ENCODE measurements around the gene LTBP4. TPM values are rescaled to one million over a fixed set of nuclear protein-coding genes. Genes with fewer than 3 reads are reported as not detected.
A peak's percentile ranks its signal among the peaks of the same experiment; 100 is the strongest.

LTBP4 gene
- polyA plus RNA-seq, 12 donors: 146 to 328 (median 194) TPM; not detected in 1

DNA sequence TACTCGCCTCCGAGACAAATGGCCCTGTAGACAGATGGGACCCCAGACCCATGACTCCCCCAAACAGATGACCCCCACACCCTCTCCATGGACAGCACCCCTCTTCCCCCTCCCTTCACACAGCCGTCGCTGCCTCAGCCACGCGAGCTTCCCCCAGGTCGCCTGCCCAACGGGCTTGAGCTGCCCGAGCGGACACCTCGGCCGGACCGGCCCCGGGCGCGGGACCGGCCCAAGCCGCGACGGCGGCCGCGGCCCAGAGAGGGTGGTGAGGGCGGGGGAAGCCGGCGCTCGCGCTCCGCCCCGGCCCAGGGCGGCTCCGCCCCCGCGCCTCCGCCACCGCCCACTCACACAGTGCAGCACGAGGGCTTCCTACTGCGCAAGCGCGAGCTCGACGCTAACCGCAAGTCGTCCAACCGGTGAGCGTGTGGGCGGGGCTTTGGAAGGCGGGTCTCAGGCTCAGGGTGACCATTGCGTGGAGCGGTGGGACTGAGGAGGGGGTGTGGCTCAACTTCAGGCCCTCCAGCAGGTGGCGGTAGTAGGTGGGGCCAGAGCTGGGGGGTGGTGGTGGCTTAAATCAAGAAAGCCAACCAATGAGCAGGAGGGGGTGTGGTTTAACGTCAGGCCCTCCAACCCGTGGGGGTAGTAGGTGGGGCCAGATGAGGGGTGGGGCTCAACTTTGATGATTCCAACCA, 30.7 kb upstream of the LTBP4 start:
- peak; percentile 90 for DNase-seq

DNA sequence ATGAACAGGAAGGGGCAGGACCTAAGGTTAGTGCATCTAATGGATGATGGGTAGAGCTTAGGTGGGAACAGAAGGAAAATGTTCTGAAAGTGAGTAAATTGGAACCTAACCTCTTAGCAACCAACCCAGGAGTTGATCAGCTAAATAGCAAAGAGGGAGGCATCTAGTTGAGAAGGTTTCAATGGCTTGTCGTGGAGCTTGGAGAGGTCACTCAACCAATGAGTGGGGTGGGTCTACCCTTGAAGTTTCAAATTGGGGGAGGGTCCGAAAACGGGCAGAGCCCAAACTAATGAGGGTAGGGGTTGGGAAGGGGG, 30.2 kb upstream of the LTBP4 start:
- no peak for DNase-seq

DNA sequence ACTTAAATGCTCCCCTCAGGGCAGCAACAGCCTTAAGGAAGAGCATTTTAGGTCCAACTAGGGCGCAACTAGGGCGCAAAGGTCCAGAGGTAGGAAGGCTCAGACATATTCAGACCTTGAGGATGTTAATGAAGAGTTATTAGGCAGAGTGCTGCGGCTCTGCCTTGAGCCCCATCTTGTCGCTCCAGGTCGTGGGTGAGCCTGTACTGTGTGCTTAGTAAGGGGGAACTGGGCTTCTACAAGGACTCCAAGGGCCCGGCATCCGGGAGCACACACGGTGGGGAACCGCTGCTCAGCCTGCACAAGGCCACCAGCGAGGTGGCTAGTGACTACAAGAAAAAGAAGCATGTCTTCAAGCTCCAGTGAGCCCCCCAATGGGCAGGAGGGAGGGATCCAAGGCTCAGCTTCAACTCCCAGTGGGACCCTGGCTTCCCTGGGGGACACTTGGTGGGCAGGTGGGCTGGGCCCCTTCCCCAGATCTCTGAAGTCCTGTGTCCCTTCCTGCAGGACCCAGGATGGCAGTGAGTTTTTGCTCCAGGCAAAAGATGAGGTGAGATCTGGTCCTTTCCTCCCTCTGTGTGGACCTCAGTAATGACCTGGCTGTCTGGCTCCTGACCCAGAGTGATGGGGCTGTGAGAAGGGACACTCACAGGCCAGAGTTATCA, 29.2 kb upstream of the LTBP4 start:
- DNase-seq: no peak

DNA sequence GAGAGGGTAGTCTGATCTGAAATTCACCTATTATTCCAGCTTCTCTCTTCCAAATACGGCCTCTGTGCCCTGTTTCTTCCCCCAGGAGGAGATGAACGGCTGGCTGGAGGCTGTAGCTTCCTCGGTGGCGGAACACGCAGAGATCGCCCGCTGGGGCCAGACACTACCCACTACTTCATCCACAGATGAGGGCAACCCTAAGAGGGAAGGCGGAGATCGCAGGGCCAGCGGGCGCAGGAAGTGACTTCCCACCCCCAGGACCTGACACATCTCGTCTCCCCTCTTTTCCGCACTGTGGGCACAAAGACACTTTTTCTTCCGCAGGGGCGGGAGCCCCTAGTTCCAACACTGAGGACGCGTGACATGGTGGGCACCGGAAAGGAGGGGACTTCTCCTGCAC, 25.8 kb upstream of the LTBP4 start:
- DNase-seq: no peak

DNA sequence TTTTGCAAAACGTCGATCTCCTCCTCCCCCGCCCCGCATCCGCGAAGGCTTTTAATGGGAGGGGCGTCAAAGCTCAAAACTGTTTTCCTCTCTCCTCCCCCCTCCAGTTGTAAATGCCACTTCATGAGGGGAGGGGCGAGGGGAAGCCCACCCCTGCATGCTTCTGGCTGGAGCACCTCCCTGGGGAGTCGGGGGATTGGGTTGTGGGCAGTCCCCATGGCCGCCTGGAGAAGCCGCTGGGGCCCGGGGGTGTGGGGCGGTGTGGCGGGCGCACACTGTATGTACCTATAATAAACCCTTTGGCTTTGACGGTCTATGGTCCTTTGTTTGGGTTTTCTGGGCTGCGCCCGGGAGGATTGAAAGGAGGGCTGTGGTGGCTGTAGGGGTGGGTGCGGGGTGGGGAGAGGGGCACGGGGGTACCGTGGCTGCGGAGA, 25.0 kb upstream of the LTBP4 start:
- no peak for DNase-seq

DNA sequence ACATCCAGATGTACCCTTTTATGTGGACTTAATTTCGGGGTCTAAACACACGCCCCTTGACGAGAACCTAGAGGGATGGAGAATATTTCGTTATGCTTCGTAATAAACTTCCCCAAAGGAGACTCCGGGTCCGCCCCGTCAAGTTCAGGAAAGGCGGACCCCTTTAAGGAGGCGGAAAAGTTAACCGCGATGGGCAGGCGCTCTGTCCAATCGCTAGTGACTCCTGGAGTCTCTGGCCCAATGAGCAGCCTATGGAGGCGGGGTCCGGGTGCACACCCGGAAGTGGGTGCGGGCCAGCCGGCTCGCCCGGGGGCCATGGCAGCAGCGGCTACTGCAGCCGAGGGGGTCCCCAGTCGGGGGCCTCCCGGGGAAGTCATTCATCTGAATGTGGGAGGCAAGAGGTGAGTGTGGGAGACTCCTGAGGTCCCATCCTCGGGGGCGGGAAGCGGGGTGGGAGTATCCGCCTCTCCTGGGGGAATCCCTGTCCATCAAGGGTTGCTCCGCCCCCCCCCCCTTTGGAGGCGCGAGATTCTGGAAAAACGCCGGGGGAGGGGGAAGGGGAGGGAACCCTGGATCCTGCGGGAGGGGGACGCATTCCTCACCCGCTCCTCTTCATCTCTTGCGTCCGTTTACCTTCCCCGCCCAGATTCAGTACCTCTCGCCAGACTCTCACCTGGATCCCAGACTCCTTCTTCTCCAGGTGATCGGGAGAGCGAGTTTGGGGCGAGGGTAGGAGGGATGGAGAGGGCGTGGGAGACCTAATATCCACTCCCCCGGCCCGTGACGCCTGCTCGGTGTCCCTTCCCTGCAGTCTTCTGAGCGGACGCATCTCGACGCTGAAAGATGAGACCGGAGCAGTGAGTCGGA, 24.4 kb upstream of the LTBP4 start, which contains the start of gene SHKBP1:
Gene SHKBP1, plus strand, starts transcription at position 289 of the 867 bp plus-strand sequence. Its CDS starts 27 bp downstream, at position 316.
- DNase-seq: peak; percentile 97

DNA sequence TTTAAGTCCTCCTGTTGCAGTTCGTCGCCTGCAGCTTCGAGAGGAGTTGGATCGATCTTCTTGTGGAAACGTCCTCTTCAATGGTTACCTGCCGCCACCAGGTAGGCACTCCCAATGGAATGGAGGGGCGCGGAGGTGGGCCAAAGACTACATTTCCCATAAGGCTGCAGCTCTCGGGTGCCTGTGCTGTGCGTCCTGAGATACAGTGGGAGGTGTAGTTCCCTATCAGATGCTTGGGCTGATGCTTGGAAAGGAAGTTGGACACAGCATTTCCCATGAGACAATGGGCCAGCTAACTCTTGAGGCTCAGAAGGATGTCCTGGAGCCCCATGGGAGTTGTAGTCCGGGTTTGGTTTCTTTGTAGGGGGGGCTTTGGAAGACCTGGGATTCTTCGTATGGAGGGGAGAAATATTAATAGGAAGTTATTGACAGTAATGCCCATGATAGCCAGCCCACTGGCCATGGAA, 22.7 kb upstream of the LTBP4 start:
- no peak for DNase-seq

DNA sequence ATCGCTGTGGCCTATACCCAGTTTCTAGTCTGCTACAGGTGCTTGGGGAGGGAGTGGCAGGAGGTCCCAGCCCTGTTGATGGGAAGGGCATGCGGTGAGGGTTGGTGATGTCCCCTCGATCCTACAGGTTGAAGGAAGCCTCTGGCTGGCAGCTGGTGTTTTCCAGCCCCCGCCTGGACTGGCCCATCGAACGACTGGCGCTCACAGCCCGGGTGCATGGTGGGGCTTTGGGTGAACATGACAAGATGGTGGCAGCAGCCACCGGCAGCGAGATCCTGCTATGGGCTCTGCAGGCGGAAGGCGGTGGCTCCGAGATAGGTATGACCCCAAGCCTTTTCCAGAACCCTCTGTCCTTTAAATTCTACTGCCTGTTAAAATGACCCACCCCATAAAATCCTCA, 20.6 kb upstream of the LTBP4 start:
- no peak for DNase-seq

DNA sequence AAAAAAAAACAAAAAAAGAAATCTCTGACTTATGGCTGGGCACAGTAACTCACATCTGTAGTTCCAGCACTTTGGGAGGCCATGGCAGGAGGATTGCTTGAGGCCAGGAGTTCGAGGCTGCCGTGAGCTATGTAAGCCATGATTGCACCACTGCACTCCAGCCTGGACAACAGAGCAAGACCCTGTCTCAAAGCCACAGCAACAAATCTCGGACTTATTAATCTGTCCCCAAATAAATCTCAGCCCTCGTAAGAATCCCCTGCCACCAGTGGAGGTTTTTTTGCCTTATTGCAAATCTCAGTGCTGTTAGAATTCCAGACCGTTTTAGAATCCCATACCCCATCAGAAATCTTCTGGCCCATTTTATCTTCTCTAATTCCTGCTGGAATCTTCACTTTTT, 19.6 kb upstream of the LTBP4 start:
- DNase-seq: no peak

DNA sequence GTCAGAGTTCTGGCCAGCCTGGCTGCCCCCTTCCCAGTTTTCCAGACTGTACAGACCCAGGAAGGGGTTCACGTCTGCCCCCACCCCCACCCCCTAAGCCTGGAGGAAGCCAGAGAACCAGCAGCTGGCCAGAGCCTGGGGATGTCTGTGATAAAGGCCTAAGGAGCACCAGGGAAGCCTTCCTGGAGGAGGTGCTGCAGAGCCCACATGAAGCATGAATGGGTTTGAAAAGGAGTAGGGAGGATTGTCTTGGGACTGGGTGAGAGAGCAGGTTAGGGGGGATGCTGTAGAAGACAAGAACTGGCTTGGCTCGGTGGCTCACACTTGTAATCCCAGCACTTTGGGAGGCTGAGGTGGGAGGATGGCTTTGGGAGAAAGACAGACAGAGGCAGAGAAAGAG, 18.7 kb upstream of the LTBP4 start:
- no peak for DNase-seq

DNA sequence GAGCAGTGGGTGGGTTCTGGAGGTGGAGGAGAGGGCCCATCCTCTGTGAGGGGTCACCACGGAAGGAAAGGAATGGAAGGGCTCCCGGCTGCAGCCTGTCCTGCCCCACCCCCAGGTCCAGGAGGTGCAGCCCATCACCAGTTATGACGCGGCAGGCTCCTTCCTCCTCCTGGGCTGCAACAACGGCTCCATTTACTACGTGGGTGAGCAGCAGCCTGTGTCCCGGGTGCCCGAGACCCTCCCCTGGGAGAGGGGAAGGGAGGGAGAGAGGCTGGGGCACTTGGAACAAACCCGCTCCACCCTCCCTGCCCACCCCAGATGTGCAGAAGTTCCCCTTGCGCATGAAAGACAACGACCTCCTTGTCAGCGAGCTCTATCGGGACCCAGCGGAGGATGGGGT, 17.9 kb upstream of the LTBP4 start:
- DNase-seq: no peak

DNA sequence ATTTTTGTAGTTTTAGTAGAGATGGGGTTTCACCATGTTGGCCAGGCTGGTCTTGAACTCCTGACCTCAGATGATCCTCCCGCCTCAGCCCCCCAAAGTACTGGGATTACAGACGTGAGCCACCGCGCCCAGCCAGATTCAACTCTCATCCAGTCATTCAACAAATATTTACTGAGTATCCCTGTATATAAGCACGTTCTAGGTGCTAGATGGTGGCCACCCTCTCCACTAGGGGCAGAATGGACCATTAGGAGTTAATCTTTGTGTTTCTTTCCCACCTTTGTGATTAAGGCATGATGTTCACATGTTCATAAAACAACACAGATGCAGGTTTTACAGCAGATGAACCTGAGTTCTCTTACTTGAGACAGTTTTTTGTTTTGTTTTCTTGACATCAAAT, 17.2 kb upstream of the LTBP4 start:
- DNase-seq: no peak

DNA sequence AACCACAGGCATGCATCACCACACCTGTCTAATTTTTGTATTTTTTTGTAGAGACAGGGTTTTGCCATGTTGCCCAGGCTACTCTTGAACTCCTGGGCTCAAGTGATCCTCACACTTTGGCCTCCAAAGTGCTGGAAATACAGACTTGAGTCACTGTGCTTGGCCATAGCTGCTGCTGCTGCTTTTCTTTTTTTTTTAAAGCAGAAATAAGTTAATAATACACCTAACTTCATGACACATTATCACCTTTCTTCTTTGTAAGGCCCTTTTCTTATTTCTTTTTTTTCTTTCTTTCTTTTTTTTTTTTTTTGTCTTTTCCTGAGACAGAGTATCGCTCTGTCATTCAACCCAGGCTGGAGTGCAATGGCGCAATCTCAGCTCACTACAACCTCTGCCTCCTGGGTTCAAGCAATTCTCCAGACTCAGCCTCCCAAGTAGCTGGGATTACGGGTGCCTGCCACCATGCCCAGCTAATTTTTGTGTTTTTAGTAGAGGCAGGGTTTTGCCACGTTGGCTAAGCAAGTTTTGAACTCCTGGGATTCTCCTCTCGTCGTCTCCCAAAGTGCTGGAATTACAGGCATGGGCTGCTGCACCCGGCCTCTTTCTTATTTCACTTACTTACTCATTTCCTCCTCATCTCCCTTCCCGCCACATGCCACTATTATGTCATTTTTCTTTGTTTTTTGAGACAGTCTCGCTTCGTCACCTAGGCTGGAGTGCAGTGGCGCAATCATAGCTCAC, 15.8 kb upstream of the LTBP4 start:
- DNase-seq: no peak

DNA sequence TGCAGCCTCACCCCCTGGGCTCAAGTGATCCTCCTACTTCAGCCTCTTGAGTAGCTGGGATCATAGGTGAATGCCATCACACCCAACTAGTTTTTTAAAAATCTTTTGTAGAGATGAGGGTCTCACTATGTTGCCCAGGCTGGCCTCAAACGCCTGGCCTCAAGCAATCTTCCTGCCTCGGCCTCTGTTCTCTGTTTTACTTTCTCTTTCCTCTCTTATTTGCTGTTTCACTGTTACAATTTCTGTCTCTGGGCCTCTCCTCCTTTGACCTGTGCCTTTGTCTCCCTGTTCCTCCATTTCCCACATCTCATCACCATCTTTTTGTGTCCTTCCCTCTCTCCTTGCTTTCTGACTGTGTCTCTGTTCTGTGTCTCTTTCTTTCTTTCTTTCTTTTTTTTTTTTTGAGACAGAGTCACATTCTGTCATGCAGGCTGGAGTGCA, 15.2 kb upstream of the LTBP4 start:
- DNase-seq: no peak

DNA sequence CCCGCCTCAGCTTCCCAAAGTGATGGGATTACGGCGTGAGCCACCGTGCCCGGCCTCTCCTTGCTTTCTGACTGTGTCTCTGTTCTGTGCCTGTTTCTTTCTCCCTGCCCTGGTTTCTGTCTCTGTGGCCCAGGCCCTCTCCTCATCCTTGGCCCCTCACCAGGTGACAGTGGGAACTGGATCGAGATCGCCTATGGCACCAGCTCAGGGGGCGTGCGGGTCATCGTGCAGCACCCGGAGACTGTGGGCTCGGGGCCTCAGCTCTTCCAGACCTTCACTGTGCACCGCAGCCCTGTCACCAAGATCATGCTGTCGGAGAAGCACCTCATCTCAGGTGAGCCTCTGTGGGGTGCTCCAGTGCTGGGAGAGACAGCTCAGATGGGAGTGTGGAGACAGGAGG, 14.6 kb upstream of the LTBP4 start:
- no peak for DNase-seq

DNA sequence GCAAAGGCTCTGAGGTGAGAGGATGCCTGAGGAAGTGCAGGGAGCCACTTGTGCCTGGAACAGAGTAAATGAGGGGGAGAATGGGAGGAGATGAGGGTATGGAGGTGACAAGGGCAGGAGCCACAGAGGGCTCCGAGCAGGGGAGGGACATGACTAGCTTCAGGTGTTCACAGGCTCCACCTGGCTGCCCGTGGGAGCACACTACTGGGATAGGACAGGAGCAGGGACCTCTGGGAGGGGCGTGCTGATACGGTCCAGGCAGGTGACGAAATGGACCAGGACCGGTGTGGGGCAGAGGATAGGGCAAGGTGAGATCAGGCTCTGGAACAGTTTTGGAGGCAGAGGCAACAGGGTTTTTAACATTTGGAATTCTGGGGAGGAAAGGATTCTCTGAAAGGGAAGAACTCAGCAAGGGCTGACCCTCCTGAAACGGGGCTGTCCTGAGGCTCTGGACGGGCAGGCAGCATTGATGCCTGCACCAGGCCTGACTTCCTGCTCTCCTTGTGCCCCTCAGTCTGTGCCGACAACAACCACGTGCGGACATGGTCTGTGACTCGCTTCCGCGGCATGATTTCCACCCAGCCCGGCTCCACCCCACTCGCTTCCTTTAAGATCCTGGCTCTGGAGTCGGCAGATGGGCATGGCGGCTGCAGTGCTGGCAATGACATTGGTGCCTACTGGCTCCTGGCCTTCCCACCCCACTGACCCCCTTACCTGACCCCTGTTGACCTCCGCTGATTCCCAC, 12.9 kb upstream of the LTBP4 start:
- DNase-seq: no peak

DNA sequence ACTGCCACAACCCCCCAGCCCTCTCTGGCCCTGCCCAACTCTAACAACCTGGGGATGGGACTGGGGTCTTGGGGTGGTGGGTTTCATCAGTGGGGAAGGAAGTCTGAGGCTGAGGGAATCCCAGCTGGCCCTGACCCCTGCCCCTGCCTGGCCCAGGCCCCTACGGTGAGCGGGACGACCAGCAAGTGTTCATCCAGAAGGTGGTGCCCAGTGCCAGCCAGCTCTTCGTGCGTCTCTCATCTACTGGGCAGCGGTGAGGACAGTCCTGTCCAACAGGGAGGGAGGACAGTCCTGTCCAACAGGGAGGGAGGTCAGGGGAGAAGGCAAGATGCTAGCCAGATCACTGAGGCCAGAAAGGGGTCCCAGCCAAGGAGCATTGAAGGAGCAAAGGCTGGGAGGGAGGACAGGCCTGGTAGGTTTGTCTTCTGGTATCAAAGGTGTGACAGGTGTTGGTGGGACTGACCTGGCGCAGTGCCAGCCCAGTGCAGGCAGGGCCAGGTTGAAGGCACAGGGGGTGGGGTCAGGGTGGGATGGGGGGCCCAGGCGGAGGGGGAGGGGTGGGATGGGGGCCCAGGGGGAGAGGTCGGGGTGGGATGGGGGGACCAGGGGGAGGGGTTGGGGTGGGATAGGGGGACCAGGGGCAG, 12.1 kb upstream of the LTBP4 start:
- no peak for DNase-seq

DNA sequence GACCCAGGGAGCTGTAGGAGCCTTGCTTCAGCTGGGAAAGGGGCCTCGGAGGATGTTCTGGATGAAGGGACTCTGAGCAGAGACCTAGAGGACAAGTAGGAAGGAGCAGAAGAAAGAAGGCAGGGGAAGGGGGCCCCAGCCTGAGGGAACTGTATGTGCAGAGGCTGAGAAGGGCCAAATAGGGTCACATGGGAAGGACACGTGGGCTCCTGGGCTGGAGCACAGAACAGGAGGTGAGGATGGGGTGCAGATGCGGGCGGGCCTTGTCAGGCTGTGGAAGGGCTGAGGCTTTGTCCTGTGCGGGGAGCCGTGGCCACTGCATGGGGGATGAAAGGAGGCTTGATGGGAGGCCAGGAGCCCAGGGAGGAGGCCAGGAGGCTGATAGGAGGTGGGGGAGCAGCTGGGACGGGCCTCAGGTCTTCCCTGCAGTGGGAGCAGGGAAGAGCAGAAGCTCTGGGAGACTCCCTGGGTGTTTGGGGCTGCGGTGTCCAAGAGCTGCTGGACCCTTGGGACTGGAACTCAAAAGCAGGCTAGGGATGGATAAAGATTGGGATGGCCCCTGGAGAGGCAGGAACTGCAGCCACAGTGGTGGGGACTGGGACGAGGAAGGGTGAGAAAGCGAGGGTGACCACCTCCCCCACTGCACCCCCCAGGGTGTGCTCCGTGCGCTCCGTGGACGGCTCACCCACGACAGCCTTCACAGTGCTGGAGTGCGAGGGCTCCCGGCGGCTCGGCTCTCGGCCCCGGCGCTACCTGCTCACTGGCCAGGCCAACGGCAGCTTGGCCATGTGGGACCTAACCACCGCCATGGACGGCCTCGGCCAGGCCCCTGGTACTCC, 11.4 kb upstream of the LTBP4 start:
- no peak for DNase-seq

DNA sequence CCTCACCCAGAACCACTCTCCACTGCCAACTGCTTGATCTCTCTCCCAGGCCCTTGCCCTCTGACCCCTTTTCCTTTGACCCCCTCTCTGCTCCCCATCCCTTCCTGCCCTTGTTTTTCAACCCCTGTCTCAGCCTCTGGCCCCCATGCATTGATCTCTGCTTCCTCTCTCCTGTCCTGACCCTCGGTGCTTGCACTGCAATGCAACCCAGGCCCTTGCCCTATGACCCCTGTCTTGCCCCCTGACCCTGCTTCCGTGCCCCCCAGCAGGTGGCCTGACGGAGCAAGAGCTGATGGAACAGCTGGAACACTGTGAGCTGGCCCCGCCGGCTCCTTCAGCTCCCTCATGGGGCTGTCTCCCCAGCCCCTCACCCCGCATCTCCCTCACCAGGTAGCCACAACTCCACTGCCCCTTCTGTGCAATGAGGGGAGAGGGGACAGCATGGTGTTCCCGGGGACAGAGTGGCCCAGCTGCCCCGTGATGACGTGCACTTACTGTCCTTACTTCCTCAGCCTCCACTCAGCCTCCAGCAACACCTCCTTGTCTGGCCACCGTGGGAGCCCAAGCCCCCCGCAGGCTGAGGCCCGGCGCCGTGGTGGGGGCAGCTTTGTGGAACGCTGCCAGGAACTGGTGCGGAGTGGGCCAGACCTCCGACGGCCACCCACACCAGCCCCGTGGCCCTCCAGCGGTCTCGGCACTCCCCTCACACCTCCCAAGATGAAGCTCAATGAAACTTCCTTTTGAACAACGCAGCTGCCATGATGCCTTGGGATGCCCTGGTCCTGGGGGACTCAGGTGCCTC, 10.5 kb upstream of the LTBP4 start:
- DNase-seq: no peak

Measured in muscle of arm (tissue), 12 donors.